Lung (tissue), 12 donors: ENCODE data around the gene FRZB. TPM values are rescaled to one million over a fixed set of nuclear protein-coding genes. Genes with fewer than 3 reads are reported as not detected.

Experiments
- ATAC-seq: fragments of 200-7000 bp; cut with Tn5 transposase; one replicate; pipeline ENCODE4 v1.9.1; 2020; ENCODE audit warnings: moderate number of reproducible peaks; ENCODE audit not compliant: insufficient read depth, low FRiP score
- DNase-seq, 3 donors: peaks; one replicate each; pipeline ENCODE4 v3.0.0-alpha.2; 2013 to 2017
- H3K27ac ChIP-seq, 2 donors: one replicate each; pipeline ENCODE4 v1.5.1; 2013; ENCODE audit warnings: mild to moderate bottlenecking in 2 of 2, moderate library complexity in 2 of 2, control low read depth in 1 of 2, inconsistent platforms in 1 of 2, low read depth in 1 of 2, low read length in 1 of 2
- H3K27me3 ChIP-seq, 3 donors: one replicate each; pipeline ENCODE4 v1.5.1; 2013; ENCODE audit warnings: low read length in 2 of 3; ENCODE audit not compliant: control insufficient read depth in 3 of 3, insufficient read depth in 3 of 3
- H3K36me3 ChIP-seq, 4 donors: one replicate each; pipeline ENCODE4 v1.5.1; 2013; ENCODE audit warnings: low read length in 4 of 4, mild to moderate bottlenecking in 1 of 4, moderate library complexity in 1 of 4; ENCODE audit not compliant: control insufficient read depth in 4 of 4, insufficient read depth in 4 of 4
- H3K4me1 ChIP-seq, 5 donors: one replicate each; pipeline ENCODE4 v1.5.1; 2013; ENCODE audit warnings: low read length in 5 of 5, mild to moderate bottlenecking in 2 of 5, moderate library complexity in 1 of 5; ENCODE audit not compliant: control insufficient read depth in 5 of 5, insufficient read depth in 5 of 5
- H3K4me3 ChIP-seq: one replicate; pipeline ENCODE4 v1.5.1; 2013; ENCODE audit warnings: mild to moderate bottlenecking, control low read depth, moderate library complexity
- H3K9ac ChIP-seq, 2 donors: one replicate each; pipeline ENCODE4 v1.5.1; 2013; ENCODE audit warnings: low read length in 2 of 2, control low read depth in 1 of 2; ENCODE audit not compliant: insufficient read depth in 1 of 2
- H3K9me3 ChIP-seq, 4 donors: one replicate each; pipeline ENCODE4 v1.5.1; 2013; ENCODE audit warnings: low read length in 3 of 4, mild to moderate bottlenecking in 1 of 4, moderate library complexity in 1 of 4; ENCODE audit not compliant: control insufficient read depth in 4 of 4, insufficient read depth in 3 of 4
- CTCF ChIP-seq: IDR thresholded peaks from 2 replicates; pipeline ENCODE4 v1.5.1; 2012; ENCODE audit warnings: mild to moderate bottlenecking; ENCODE audit errors: control extremely low read depth, extremely low read depth
- whole genome bisulfite sequencing, 2 donors: extraction: QIAGEN DNeasy Blood & Tissue Kit; methylation state at CpG; one replicate each; pipeline ENCODE4 v1.1.7; 2013; 5-methylcytosine and 5-hydroxymethylcytosine counted together
- polyA plus RNA-seq, 2 donors: library from polyadenylated mRNA; stranded (reverse); fragments of 200-250 nt; gene quantifications; one replicate each; pipeline ENCODE4 v1.2.1, GENCODE V29; 2013
- total RNA-seq, 2 donors: library from RNA; depleted of rRNA in 1 of 2; stranded (reverse); fragments of >200 nt in 1 of 2; gene quantifications; one replicate each; pipeline ENCODE4 v1.2.1, GENCODE V29; 2014 to 2021
- donor health status: control.
- donor health status: control.
- donor health status: Bipolar disorder and iron deficiency.
- donor health status: healthy.
- donor health status: DM: yes; HTN: yes; CAD: no.

Gene FRZB
- total and polyA plus RNA-seq, 4 donors, result 0.19 to 7.4 (median 1.6) TPM

DNA sequence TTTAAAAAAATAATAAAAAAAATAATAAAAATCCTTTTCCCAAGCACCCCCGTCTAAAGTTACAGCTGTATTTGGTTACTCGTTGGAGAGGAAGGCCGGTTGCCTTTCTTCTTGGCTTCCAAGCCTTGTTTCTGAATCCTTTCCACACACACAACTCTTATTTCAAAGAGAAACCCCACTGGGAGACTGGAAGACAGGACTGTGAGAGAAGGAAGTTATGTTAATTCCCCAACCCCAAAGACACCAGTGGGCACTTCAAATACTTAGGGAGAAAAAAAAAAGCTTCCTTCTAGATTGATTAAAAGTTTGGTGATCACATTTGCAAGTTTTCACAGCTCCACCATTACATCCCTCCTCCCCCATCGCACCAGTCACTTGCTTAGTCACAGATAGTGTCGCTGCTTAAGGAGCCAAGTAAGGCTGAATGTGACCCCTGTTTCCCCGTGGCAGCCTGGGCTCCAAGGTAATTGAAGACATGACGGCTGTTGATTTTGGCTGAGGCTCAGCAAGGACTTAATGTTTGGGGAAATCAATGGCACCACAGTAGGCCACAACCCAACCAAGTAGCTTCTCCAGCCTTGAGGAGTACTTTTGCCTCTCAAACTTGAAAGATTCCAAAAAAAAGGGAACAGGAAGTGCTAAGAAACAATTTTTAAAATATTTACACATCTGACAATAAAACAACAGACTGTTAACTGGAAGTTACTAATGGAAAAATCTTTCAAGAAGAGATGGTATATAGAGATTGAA lies 40.8 kb upstream of the FRZB start:
- Histone ChIP-seq H3K9ac (no peak overlapping the region), H3K27ac (no peak overlapping the region), H3K9me3 (no peaks in the 10 kb centered on the region), H3K27me3 (no peaks in the 10 kb centered on the region), H3K4me1 (no peaks in the 10 kb centered on the region), H3K36me3 (peaks cover 0 to 14% (median 6%) of the 10 kb centered on the region in 4 donors), H3K4me3 (no peak overlapping the region)
- TF ChIP-seq CTCF, result no peak
- 81% methylated on average over 7 of the region's 7 CpGs for WGBS, 2 donors
- ATAC-seq (no peak), DNase-seq (no peak)

DNA sequence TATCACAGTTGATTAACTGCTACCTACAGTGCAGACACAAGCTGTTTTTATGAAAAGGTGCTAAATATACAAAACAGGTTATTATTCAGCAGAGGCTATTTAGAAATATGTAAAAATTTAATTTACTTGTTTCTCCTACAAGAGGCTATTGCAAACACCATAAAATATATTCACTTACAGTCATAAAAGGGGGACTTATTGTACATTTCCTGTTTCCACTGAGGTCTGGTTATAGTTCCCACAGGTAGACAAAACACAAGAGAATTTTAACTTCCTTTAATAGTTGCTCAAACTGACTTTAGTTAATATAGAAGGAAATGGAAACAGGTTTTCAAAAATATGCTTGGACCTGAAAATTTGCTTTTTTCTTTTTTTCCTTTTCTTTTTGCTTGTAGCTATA lies 40.0 kb upstream of the FRZB start:
- no peak for TF ChIP-seq CTCF
- Histone ChIP-seq H3K36me3 (peaks cover 0 to 14% (median 6%) of the 10 kb centered on the region in 4 donors), H3K4me1 (no peaks in the 10 kb centered on the region)

GRCh38 chr2:182904844-182905243 lies 38.4 kb upstream of the FRZB start:
- H3K36me3 ChIP-seq, result peaks cover 0 to 7% (median 3%) of the 10 kb centered on the region in 4 donors
- no peaks in the 10 kb centered on the region for H3K27me3 ChIP-seq
- DNase-seq, result no peak
- no peak for ATAC-seq
- no peaks in the 10 kb centered on the region for H3K9me3 ChIP-seq
- H3K4me1 ChIP-seq, result no peaks in the 10 kb centered on the region
- H3K4me3 ChIP-seq, result no peak overlapping the region
- no peak overlapping the region for H3K27ac ChIP-seq
- TF ChIP-seq CTCF, result no peak
- no peak overlapping the region for H3K9ac ChIP-seq
- WGBS, 2 donors, result 91 to 94% methylated on average over 1 of the region's 1 CpG

More for the DNA sequence above, 40.0 kb upstream of the FRZB start:
- no peak overlapping the region for H3K9ac ChIP-seq
- no peak for ATAC-seq
- no peak overlapping the region for H3K4me3 ChIP-seq
- H3K27me3 ChIP-seq, result no peaks in the 10 kb centered on the region
- DNase-seq, result peak in 1 of 3 donors; percentile 16
- no peak overlapping the region for H3K27ac ChIP-seq
- H3K9me3 ChIP-seq, result no peaks in the 10 kb centered on the region

- no peak for TF ChIP-seq CTCF
- no peaks in the 10 kb centered on the region for H3K4me1 ChIP-seq
- DNase-seq, result no peak
- ATAC-seq, result no peak
- peaks cover 0 to 6% (median 3%) of the 10 kb centered on the region in 4 donors for H3K36me3 ChIP-seq
- H3K9me3 ChIP-seq, result no peaks in the 10 kb centered on the region
- H3K4me3 ChIP-seq, result no peak overlapping the region
- no peaks in the 10 kb centered on the region for H3K27me3 ChIP-seq
- 77 to 82% methylated on average over 2 of the region's 2 CpGs for WGBS, 2 donors
- H3K9ac ChIP-seq, result no peak overlapping the region
- H3K27ac ChIP-seq, result no peak overlapping the region
Measured at GRCh38 chr2:182903566-182903965, 37.1 kb upstream of the FRZB start.
